HG03095 (cell line): ENCODE measurements around the gene MED10.

ENCODE experiments used
- ATAC-seq: cut with Tn5 transposase; IDR thresholded peaks from one replicate; pipeline ENCODE4 v1.9.1; 2021; ENCODE audit warnings: moderate library complexity; ENCODE audit not compliant: unreplicated experiment

MED10 gene, protein sequence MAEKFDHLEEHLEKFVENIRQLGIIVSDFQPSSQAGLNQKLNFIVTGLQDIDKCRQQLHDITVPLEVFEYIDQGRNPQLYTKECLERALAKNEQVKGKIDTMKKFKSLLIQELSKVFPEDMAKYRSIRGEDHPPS

DNA sequence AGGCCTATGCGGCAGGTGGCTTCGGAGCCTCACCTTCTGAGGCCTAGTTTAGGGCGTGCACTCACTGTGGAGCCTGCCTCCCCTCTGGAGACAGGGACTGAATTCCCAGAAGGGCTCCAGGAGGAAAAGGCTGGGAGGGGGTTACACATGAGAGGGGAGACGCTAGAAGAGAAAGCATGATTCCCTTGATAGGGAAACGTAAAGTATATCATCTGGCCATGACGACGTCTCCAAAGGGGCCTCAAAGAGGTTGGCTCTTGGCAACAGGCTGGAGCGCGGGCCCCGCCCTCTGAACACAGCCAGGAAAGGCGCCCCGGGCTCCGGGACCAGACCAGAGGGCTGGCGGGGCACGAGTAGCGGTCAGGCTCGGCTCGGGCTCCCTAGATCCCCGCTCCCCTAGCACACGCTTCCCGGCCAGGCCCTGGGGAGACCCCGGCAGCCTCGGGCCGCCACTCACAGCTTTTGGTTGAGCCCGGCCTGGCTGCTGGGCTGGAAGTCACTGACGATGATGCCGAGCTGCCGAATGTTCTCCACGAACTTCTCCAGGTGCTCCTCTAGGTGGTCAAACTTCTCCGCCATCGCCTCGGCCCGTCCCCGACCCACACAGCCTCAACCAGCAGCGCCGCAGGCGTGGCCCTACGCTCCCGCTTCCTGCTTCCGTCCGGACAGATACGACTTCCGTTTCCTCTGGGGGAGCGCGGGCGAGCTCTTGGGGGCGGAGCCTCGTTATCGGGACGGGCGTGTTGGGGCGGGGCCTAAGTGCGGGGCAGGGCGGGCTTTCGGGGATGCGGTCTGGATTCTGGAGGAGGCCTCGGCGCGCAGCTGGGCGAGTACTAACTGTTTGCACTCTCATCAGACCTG is at the start of gene MED10:
MED10 (minus strand) TSS at position 643 of the 861 bp plus-strand sequence; CDS start at position 579, 64 bp downstream.
- ATAC-seq = peak; percentile 97

DNA sequence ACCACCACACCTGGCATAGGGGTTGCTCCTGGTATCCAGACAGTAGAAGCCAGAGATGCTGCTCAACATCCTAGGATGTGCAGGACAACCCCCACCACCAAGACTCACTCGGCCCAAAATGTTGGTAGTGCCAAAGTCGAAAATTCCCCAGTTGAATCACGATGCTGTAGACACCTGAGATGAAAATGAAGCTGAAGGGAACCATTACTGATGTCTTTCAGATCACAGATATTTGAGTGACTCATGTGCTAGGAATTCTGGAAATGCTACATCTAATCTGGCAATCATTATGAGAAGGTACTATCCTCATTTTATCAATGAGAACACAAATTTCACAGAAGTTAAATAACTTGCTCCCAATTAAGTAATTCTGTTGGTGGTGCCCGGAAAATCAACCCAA is 49.3 kb upstream of the MED10 start:
- no peak for ATAC-seq

DNA sequence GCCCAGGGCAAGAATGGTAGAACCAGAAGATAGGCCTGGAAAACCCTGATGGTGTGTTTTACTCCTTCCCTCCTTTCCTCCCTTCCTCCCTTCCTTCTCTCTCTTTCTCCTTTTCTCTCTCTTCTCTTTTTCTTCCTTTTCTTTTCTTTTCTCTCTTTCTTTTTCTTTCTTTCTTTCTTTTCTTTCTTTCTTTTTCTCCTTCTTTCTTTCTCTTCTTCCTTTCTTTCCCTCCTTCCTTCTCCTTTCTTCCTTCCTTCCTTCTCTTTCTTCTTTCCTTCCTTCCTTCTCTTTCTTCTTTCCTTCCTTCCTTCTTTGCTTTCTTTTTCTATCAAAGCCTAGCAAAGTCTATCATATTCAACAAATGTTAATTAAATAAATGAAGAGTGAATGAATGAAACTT is 46.4 kb upstream of the MED10 start:
- no peak for ATAC-seq

DNA sequence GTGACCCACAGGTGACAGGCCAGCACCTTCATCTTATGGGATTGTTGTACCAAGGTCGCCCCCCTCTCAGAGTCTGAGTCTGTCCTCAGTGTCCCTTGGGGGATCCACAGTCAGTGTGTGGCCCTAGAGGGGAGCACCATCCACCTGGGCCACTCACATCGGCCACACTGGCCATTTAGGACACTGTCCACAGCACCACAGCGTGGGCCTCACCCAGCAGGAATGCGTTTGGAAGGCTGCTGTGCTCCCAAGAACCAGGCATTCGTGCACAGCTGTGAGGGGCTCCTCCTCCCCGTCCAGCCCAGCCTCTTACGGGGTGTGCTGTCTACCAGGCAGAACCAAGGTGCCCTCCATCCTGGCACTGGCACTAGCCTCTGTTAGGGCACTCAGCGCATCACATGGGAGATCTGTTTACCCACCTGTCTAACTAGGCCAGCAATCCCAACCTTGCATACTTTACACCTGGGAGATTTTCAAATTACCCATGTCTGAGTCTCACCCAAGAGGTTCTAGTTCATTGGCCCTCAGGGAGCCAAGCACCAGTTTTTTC is 45.8 kb upstream of the MED10 start:
- ATAC-seq = no peak

DNA sequence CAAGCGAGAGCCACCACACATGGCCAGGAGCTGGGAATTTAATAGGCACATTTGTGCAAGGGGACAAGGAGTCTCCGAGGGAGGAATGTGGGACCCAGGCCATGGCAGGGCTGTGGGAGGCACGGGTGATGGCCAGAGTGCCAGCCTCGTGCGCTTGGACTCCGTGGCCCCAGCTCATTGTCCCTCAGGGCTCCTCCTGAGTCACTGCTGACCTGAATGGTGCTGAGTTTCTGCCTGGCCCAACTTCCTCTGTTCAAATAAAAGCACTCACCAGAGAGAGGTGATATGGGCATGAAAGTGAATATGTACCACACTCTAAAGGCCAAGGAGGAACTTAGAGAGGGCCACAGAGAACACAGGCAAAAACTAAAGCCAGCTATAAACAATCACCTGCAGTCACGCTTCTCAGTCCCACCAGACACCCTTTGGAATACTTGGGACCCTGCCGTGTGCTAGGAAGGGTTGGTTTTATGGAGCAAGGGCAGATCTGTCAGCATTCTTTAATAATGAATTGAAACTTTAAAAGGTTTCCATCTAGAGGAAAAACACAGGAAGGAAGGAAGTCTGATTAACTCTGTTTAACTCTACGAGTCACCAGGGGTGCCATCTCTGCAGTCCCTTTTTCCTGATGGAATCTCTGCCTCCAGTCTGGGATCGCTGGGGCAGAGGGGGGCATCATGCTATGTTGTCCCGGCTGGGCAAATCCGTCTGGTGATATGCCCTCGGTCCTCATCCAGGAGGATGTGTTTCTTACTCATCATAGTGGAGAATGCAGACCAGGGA is 45.2 kb upstream of the MED10 start:
- no peak for ATAC-seq

DNA sequence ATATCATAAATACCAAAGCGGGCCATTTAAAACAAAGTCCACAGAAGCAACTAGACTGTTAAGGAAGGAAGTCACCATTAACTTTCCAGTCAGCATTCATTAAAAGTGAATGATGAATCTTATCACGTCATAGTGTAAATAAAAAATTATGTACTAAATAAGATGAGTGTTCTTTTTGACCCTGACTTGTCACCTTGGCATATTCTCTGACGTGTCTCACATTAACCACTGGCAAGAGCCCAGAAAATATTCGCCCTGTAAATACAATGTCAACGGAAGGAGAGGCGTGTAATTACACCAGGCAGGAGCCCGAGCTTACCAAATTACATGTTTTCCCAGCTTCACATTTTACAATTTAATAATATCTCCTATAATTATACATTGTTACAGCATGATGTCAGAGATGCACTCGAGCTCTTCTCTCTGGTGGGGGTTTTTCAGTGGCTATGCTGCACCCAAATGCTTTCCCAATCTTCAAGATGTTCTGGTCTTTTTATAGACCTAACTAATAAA is 41.0 kb upstream of the MED10 start:
- no peak for ATAC-seq

DNA sequence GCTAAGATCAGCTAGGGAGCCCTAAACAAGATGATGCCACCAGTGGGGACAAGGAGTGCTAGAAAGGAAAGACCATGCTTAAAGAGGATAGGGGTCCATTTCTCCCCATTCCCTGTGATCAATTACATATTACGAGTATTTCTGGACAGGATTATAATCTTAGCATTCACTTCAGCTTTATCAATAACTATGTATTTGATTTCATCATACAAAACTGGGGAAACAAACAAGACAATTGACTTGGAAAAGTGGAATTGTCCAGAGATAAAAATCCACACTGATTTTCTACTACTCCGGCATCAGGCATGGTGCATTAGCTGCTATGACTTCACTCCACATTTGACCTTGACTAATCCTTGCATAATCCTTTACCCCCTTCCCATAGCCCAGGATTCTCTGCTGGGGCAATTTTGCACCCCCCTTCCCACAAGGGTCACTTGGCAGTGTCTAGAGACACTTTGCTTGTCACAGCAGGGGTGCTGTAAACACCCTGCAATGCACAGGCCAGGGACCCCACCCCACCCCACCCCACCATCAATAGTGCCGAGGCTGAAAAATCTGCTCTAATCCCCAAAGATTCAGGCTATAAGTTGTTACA is 40.4 kb upstream of the MED10 start:
- ATAC-seq = no peak

DNA sequence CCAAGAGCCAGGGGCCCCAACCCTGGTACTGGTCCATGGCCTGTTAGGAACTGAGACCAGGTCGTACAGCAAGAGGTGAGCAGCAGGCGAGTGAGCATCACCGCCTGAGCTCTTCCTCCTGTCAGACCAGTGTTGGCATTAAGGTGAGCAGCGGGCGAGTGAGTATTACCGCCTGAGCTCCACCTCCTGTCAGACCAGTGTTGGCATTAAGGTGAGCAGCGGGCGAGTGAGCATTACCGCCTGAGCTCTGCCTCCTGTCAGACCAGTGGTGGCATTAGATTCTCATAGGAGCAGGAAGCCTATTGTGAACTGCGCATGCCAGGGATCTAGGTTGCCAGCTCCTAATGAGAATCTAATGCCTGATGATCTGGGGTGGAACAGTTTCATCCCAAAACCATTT is 39.3 kb upstream of the MED10 start:
- no peak for ATAC-seq

DNA sequence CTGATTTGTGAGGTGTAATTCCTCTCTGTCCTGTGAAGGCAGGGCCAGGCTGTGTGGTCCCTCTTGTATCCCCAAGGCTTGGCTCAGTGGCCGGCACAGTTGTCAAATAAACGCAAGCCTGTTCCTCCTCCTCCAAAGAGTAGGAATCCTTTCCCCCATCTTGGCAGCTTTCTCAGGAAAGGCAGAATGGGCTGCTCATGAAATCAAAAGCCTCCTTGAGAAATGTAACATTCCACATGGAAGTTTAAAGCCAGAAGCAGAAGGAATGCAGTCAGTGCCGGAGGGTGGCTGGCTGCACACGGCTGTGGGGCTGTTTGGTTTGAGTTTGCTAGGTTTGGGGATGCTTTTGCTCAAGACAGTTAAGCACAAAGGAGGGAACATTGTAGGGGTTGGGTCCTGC is 34.5 kb upstream of the MED10 start:
- ATAC-seq = no peak

DNA sequence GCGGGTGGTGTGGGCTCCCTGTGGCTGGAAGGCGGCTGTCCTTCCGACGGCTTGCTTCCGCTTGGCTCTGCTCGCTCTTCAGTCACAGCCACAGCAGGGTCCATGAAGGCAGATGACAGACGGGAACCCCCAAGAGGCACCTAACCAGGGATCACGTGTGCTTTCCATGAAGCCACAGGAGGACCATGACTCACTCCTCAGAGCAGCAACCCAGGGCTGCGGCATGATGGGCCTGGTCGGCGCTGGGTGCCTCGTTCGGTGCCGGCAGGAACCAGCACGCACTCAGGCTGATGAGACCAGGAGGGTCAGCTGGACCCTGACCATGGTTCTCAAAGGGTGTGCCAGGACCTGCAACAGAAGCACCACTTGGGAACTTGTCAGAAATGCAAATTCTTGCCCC is 32.8 kb upstream of the MED10 start:
- no peak for ATAC-seq

DNA sequence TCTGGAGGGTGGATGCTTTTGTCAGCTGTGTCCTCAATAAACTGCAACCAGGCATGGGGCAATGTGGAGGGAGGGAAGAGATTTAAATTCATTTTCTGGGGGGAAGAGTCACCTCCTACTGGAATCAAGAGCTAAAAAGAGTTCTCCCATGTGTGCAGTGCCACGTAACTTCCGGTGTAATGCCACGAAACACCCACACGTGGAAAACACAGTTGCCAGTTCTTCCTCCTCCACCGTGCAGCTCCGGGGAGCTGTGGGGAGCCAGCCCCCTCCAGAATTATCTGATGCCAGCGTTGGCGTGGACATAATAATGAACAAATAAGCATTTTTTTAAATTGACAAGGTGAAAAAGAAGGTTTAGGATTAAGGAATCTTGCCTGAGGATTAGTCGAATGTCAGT is 32.1 kb upstream of the MED10 start:
- ATAC-seq = no peak

DNA sequence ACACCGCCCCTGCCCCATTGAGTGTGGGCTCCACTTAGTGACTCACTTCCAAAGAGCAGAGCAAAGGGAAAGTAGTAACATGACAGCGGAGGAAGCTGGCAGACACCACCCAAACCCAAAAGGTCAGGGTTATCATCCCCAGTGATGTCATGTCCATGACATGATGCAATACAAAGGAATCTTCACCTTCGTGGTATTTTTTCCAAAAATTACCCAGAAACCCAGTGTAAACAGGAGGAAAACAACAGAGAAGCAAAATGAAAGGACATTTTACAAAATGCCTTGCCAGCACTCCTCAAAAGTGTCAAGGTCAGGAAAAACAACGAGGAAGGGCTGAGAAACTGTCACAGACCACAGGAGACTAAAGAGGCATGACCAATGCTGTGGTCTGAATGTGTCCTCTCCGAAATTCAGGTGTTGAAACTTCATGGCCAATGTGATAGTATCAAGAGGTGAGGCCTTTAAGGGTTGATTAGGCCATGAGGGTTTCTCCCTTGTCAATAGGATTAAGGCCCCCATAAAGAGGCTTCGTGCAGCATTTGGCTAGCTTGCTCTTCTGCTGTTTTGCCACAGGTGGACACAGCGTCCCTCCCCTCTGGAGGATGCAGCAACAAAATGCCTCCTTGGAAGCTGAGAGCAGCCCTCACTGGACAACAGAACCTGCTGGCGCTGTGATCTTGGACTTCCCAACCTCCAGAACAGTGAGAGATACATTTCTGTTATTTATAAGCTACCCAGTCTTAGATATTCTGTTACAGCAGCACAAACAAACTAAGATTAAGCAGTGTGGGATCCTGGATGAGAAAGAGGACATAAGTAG is 30.5 kb upstream of the MED10 start:
- no peak for ATAC-seq

DNA sequence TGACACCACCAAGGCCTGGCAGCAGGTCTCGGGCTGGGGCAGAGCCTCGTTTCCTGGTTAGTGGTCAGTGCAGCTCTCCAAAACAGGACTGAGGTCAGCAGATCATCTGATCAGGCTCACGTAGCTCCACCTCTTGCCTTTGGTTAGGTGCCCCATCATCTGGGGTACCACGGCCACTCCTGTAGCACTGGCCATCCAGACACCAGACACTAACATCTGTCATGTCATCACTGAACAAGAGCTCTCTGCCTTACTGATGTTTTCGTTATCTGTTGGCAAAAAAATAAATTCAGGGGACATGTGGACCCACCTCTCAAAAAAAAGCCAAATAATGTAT is 29.9 kb upstream of the MED10 start:
- no peak for ATAC-seq

DNA sequence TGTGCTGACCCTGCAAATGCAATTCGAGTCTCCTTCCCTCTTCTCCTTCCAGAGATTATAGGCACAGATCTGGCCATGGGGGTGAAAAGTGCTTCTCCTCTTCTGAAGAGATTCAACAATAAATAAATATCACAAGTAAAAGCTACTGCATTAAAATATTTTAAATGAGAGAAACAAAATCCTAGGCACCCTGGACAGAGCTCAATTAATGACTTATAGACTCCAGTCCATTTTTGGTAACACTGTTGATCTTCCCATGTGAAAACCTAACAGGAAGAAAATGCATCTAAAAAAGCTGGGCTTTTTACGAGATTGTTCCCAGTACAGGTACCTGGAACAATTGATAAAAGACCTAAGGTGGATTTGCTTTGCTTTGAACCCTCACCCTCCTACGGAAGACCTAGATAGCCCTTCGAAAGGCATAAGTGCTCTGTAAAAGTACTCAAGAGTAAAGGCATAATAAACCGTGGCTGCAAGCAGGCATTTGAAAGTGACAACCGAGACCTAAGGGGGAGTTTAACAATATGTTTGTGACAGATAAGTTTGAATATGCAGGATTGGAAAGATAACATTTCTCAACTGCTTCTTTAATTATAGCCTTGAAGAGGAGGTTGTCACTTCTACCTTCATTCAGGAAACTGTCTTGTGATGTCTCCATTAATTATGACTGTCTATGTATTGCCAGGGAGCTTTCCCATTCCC is 29.4 kb upstream of the MED10 start:
- ATAC-seq = no peak

DNA sequence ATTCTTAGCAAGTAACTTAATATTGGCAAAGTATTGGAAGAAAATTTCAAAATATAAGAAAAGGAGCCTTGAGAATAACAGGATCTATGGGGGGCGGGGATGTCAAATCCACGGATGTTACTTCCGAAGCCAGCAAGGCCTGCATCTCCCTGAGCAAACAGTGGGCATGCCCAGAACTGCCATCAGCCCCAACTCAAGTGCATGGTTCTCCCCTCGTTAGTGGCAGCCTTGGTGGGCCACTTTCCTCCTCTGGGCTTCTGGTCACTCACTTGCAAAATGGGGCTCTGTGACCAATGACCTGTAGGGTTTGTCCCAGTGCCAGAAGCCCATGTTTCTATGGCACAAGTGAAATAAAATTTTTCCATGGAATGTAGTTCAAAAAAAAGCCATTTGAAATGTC is 27.2 kb upstream of the MED10 start:
- ATAC-seq = no peak

DNA sequence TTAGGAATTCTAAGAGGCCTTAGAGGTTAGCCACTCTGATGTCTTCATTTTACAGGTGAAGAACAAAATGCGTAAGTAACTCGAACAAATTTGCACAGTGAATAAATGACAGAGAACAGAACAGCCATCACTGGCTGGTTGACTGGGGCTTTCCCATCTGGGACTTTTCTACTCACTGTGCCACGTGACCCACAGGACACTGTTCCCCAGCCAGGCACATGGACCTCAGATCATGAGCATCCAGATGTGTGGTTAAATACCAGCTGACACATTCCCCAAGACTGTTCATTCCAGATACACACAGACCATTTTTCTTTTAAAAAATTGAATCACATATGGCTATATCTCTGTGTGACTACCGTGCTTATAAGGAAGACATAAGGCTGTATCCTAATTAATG is 25.8 kb upstream of the MED10 start:
- ATAC-seq = no peak

DNA sequence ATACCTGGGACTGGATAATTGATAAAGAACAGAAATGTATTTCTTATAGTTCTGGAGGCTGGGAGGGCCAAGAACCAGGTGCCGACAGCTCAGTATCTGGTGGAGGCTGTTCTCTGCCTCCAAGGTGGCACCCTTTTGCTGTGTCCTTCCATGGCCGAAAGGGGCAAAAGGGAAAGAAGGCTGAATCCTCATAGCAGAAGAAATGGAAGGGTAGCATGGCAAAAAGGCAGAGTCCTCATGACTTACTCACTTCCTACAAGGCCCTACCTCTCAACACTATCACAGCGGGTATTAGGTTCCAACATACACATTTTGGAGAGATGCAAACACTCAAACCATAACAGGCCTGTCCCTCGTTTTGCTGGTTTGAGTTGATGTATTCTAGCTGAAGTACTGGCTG is 25.1 kb upstream of the MED10 start:
- no peak for ATAC-seq

DNA sequence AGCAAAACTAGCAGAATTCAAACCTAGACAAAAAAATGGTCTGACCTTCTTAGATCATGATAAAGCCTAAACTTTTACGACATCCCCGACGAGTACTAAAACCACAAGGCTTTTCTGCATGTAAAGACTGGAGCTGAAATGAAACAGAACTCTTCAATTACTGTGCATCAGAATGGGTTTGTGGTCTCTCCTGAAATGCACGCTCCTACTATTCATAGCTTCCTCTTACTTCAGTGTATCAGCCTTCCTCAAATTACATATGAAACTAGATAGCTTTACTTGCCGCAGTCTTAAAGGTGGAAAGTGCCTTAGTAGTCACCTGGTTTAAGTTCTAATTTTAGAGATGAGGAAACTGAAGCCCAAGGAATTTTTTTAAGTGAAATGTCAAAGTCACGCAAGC is 24.6 kb upstream of the MED10 start:
- ATAC-seq = peak; percentile 67

DNA sequence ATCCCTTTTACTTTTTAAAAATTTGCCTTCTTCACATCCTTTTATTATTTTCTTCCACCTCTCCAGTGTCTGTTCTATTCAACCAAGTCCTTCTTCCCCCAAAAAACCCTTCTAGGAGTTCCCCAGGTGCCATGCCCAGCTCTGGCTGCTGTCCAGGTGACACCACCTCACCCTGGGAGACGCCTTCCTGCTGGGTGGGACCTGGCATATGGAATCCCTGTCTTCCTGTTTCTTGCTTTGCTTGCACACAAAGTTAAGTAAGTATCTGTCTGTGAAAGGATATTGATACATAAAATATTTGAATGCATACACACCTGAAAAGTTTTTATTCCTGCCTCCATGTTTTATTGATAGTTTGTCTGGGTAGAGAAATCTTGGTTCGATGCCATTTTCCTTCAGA is 23.1 kb upstream of the MED10 start:
- no peak for ATAC-seq
